ENCODE measurements around the gene ELK4. TPM values are rescaled to one million over a fixed set of nuclear protein-coding genes. Genes with fewer than 3 reads are reported as not detected.
A peak's percentile ranks its signal among the peaks of the same experiment; 100 is the strongest.

The ELK4 gene
- total RNA-seq, 1 donor from 2014 or later = 36.6 TPM

- Mint-ChIP-seq H3K27ac (peak overlapping the region; percentile 95), H3K4me1 (peaks cover 27% of the 10 kb centered on the region), H3K27me3 (ENCODE audit: insufficient read depth, low read depth) (no peaks in the 10 kb centered on the region), H3K36me3 (peaks cover 2% of the 10 kb centered on the region), H3K4me3 (peak overlapping the region; percentile 95), H3K9me3 (no peaks in the 10 kb centered on the region)
- Histone ChIP-seq H3K36me3 (no peaks in the 10 kb centered on the region), H2AFZ (replicated peaks) (peak overlapping the region; percentile 93), H3K79me2 (ENCODE audit: low read depth) (peaks cover 32% of the 10 kb centered on the region), H3K9ac (no peak overlapping the region), H3K9me3 (ENCODE audit: low read depth) (no peaks in the 10 kb centered on the region), H3K27me3 (no peaks in the 10 kb centered on the region), H3F3A (ENCODE audit: low read depth) (peaks cover 48% of the 10 kb centered on the region), H3K4me3 (peak overlapping the region; percentile 66), H3K4me1 (peaks cover 9% of the 10 kb centered on the region), H3K4me2 (peak overlapping the region; percentile 89), H4K20me1 (ENCODE audit: low read depth) (peaks cover 30% of the 10 kb centered on the region), H3K27ac (no peak overlapping the region)
- TF ChIP-seq CTCF (IDR thresholded peaks at IDR 0.05) (no peak), EZH2phosphoT487 (IDR thresholded peaks at IDR 0.05) (no peak), EZH2 (IDR thresholded peaks at IDR 0.05) (no peak)
- no peak for DNase-seq (ENCODE audit: low spot score)
These were observed 908 bp upstream of the ELK4 start for GRCh38 chr1:205632669-205633169.

- Mint-ChIP-seq H3K4me1 (peaks cover 31% of the 10 kb centered on the region), H3K27me3 (ENCODE audit: insufficient read depth, low read depth) (no peaks in the 10 kb centered on the region), H3K4me3 (peak overlapping the region; percentile 97), H3K36me3 (peaks cover 5% of the 10 kb centered on the region), H3K27ac (peak overlapping the region; percentile 92), H3K9me3 (no peaks in the 10 kb centered on the region)
- peaks cover 42% of the 10 kb centered on the region for H3F3A ChIP-seq (ENCODE audit: low read depth)
- H3K9me3 ChIP-seq (ENCODE audit: low read depth) = no peaks in the 10 kb centered on the region
- H4K20me1 ChIP-seq (ENCODE audit: low read depth) = peaks cover 44% of the 10 kb centered on the region
- H3K36me3 ChIP-seq = no peaks in the 10 kb centered on the region
- H3K4me2 ChIP-seq = peak overlapping the region; percentile 91
- H3K79me2 ChIP-seq (ENCODE audit: low read depth) = peaks cover 47% of the 10 kb centered on the region
- peak; percentile 96 for DNase-seq (ENCODE audit: low spot score)
- peaks cover 9% of the 10 kb centered on the region for H3K4me1 ChIP-seq
- peak overlapping the region; percentile 61 for H3K9ac ChIP-seq
- H2AFZ ChIP-seq (replicated peaks) = no peak overlapping the region
- H3K4me3 ChIP-seq = peak overlapping the region; percentile 66
- no peaks in the 10 kb centered on the region for H3K27me3 ChIP-seq
- no peak for TF ChIP-seq EZH2phosphoT487 (IDR thresholded peaks at IDR 0.05)
- TF ChIP-seq EZH2 (IDR thresholded peaks at IDR 0.05) = no peak
- no peak for TF ChIP-seq CTCF (IDR thresholded peaks at IDR 0.05)
- H3K27ac ChIP-seq = peak overlapping the region; percentile 99
These were observed 622 bp downstream of the ELK4 start for GRCh38 chr1:205631010-205631767.

GRCh38 chr1:205630651-205631009, 1.2 kb downstream of the ELK4 start:
- TF ChIP-seq EZH2phosphoT487 (IDR thresholded peaks at IDR 0.05) (no peak), CTCF (IDR thresholded peaks at IDR 0.05) (no peak), EZH2 (IDR thresholded peaks at IDR 0.05) (no peak)
- H3K79me2 ChIP-seq (ENCODE audit: low read depth) = peaks cover 53% of the 10 kb centered on the region
- H3K27me3 ChIP-seq = no peaks in the 10 kb centered on the region
- H3K9ac ChIP-seq = peak overlapping the region; percentile 61
- H3K27ac ChIP-seq = peak overlapping the region; percentile 99
- Mint-ChIP-seq H3K36me3 (peaks cover 5% of the 10 kb centered on the region), H3K4me1 (peaks cover 31% of the 10 kb centered on the region), H3K9me3 (no peaks in the 10 kb centered on the region), H3K27me3 (ENCODE audit: insufficient read depth, low read depth) (no peaks in the 10 kb centered on the region), H3K4me3 (peak overlapping the region; percentile 97), H3K27ac (peak overlapping the region; percentile 92)
- H3K4me1 ChIP-seq = peaks cover 9% of the 10 kb centered on the region
- no peak for DNase-seq (ENCODE audit: low spot score)
- H3F3A ChIP-seq (ENCODE audit: low read depth) = peaks cover 42% of the 10 kb centered on the region
- H4K20me1 ChIP-seq (ENCODE audit: low read depth) = peaks cover 50% of the 10 kb centered on the region
- no peaks in the 10 kb centered on the region for H3K36me3 ChIP-seq
- H3K4me3 ChIP-seq = peak overlapping the region; percentile 66
- H3K9me3 ChIP-seq (ENCODE audit: low read depth) = no peaks in the 10 kb centered on the region
- H3K4me2 ChIP-seq = peak overlapping the region; percentile 91
- no peak overlapping the region for H2AFZ ChIP-seq (replicated peaks)
